Neural progenitor cell (in vitro differentiated cells): ENCODE data around the gene ERAP2. TPM values are rescaled to one million over a fixed set of nuclear protein-coding genes. Genes with fewer than 3 reads are reported as not detected.
A peak's percentile ranks its signal among the peaks of the same experiment; 100 is the strongest.

Experiments
- DNase-seq: peaks from one replicate; pipeline ENCODE4 v3.0.0-alpha.2; 2016; ENCODE audit warnings: low spot score
- H2AFZ ChIP-seq: fragments of 200-600 bp; sonication (generic); replicated peaks from 2 replicates; pipeline ENCODE4 v1.6.1; 2016; ENCODE audit warnings: antibody characterized with exemption
- H3F3A ChIP-seq: fragments of 200-600 bp; sonication (generic); 2 replicates; pipeline ENCODE4 v1.6.1; 2016; ENCODE audit warnings: antibody characterized with exemption, low read depth
- H3K27ac ChIP-seq: fragments of 200-600 bp; sonication (generic); 2 replicates; pipeline ENCODE4 v1.5.1; 2016; ENCODE audit warnings: mild to moderate bottlenecking
- H3K27me3 ChIP-seq: fragments of 200-600 bp; sonication (generic); 2 replicates; pipeline ENCODE4 v1.6.1; 2016; ENCODE audit warnings: mild to moderate bottlenecking, moderate library complexity
- H3K36me3 ChIP-seq: fragments of 200-600 bp; sonication (generic); 2 replicates; pipeline ENCODE4 v1.5.1; 2016
- H3K4me1 ChIP-seq: fragments of 200-600 bp; sonication (generic); 2 replicates; pipeline ENCODE4 v1.6.1; 2016; ENCODE audit warnings: mixed run types
- H3K4me2 ChIP-seq: fragments of 200-600 bp; sonication (generic); 2 replicates; pipeline ENCODE4 v1.6.1; 2016
- H3K4me3 ChIP-seq: fragments of 200-600 bp; sonication (generic); 2 replicates; pipeline ENCODE4 v1.5.1; 2016
- H3K79me2 ChIP-seq: fragments of 200-600 bp; sonication (generic); 2 replicates; pipeline ENCODE4 v1.6.1; 2016; ENCODE audit warnings: low read depth
- H3K9ac ChIP-seq: fragments of 200-600 bp; sonication (generic); 2 replicates; pipeline ENCODE4 v1.6.1; 2016
- H3K9me3 ChIP-seq: fragments of 200-600 bp; sonication (generic); 2 replicates; pipeline ENCODE4 v1.5.1; 2016; ENCODE audit warnings: low read depth
- H4K20me1 ChIP-seq: fragments of 200-600 bp; sonication (generic); 2 replicates; pipeline ENCODE4 v1.6.1; 2016; ENCODE audit warnings: low read depth
- H3K27ac Mint-ChIP-seq: 3 replicates; pipeline ENCODE4 v1.8.0; 2021; ENCODE audit warnings: mixed read lengths
- H3K27me3 Mint-ChIP-seq: 2 replicates; pipeline ENCODE4 v1.8.0; 2022; ENCODE audit warnings: low read depth, mild to moderate bottlenecking, inconsistent platforms, moderate library complexity, mixed read lengths; ENCODE audit not compliant: insufficient read depth
- H3K36me3 Mint-ChIP-seq: 3 replicates; pipeline ENCODE4 v1.8.0; 2021; ENCODE audit warnings: mixed read lengths
- H3K4me1 Mint-ChIP-seq: 3 replicates; pipeline ENCODE4 v1.8.0; 2021; ENCODE audit warnings: mixed read lengths
- H3K4me3 Mint-ChIP-seq: 3 replicates; pipeline ENCODE4 v1.8.0; 2021; ENCODE audit warnings: mild to moderate bottlenecking, moderate library complexity, mixed read lengths
- H3K9me3 Mint-ChIP-seq: 3 replicates; pipeline ENCODE4 v1.8.0; 2020; ENCODE audit warnings: mixed read lengths
- EZH2 ChIP-seq: fragments of 200-600 bp; sonication (generic); IDR thresholded peaks from 2 replicates; pipeline ENCODE4 v1.6.1; 2017; ENCODE audit warnings: antibody characterized with exemption, mild to moderate bottlenecking, moderate library complexity
- EZH2phosphoT487 ChIP-seq: fragments of 200-600 bp; sonication (generic); IDR thresholded peaks from 2 replicates; pipeline ENCODE4 v1.6.1; 2017; ENCODE audit warnings: antibody characterized with exemption
- total RNA-seq: library from RNA; depleted of rRNA; stranded (reverse); fragments of >200 nt; gene quantifications from 2 replicates; pipeline ENCODE4 v1.2.3, GENCODE V29; 2015; ENCODE audit warnings: low replicate concordance
- TF ChIP-seq, protein P1 (sequence below): fragments of 200-600 bp; sonication (generic); IDR thresholded peaks from 2 replicates; pipeline ENCODE4 v1.5.1; 2017; ENCODE audit warnings: antibody characterized with exemption, mild to moderate bottlenecking

Gene ERAP2
- total RNA-seq = not detected in 2 replicates

- H3K27me3 ChIP-seq = no peaks in the 10 kb centered on the region
- H3K36me3 ChIP-seq = no peaks in the 10 kb centered on the region
- no peak within 1 kb of the TSS for H3K4me3 Mint-ChIP-seq
- no peak within 1 kb of the TSS for H3K27ac ChIP-seq
- no peaks in the 10 kb centered on the region for H3K27me3 Mint-ChIP-seq
- no peaks in the 10 kb centered on the region for H4K20me1 ChIP-seq
- no peak within 1 kb of the TSS for H3K4me3 ChIP-seq
- DNase-seq = no peak
- H3K79me2 ChIP-seq = no peaks in the 10 kb centered on the region
- H3K36me3 Mint-ChIP-seq = no peaks in the 10 kb centered on the region
- no peak within 1 kb of the TSS for H3K9ac ChIP-seq
- H3K4me2 ChIP-seq = no peak within 1 kb of the TSS
- no peaks in the 10 kb centered on the region for H3K9me3 Mint-ChIP-seq
- H3F3A ChIP-seq = peaks cover 2% of the 10 kb centered on the region
- H2AFZ ChIP-seq = peak within 1 kb of the TSS; percentile 60
- H3K4me1 ChIP-seq = peaks cover 11% of the 10 kb centered on the region
- peaks cover 11% of the 10 kb centered on the region for H3K4me1 Mint-ChIP-seq
- H3K27ac Mint-ChIP-seq = no peak within 1 kb of the TSS
- H3K9me3 ChIP-seq = no peaks in the 10 kb centered on the region
- TF ChIP-seq EZH2 = no peak
- TF ChIP-seq EZH2phosphoT487 = no peak
- TF ChIP-seq, protein P1, sequence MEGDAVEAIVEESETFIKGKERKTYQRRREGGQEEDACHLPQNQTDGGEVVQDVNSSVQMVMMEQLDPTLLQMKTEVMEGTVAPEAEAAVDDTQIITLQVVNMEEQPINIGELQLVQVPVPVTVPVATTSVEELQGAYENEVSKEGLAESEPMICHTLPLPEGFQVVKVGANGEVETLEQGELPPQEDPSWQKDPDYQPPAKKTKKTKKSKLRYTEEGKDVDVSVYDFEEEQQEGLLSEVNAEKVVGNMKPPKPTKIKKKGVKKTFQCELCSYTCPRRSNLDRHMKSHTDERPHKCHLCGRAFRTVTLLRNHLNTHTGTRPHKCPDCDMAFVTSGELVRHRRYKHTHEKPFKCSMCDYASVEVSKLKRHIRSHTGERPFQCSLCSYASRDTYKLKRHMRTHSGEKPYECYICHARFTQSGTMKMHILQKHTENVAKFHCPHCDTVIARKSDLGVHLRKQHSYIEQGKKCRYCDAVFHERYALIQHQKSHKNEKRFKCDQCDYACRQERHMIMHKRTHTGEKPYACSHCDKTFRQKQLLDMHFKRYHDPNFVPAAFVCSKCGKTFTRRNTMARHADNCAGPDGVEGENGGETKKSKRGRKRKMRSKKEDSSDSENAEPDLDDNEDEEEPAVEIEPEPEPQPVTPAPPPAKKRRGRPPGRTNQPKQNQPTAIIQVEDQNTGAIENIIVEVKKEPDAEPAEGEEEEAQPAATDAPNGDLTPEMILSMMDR = no peak
These were observed at the start of gene ERAP2 for GRCh38 chr5:96876292-96876850. TSS of gene ERAP2 (plus strand) at chr5:96876500. CDS start at chr5:96879686, 3,186 bp downstream.

DNA sequence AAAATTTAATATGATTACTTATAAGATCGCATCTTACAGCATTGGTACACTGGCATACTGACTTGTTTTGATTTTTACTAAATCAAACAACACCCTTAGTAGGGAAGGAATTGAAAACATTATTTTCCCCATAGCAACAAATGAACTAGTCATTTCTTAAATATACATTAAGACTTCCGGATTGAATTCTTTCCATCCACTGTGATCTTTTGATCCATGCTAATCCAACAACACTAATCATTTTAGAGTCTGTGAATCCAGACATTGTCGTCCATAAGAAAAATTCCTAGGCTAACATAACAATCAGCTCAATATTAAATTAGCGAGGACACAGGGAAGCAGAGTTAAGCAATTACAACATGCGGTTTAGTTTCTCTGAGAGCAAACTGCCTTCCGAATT is 47.0 kb upstream of the ERAP2 start:
- H3K4me2 ChIP-seq = no peak overlapping the region

GRCh38 chr5:96834016-96834415 is 42.3 kb upstream of the ERAP2 start:
- Histone ChIP-seq H4K20me1 (no peaks in the 10 kb centered on the region), H3K4me1 (peaks cover 1% of the 10 kb centered on the region), H3K9me3 (no peaks in the 10 kb centered on the region), H3K4me2 (no peak overlapping the region), H2AFZ (no peak overlapping the region), H3K79me2 (no peaks in the 10 kb centered on the region), H3K27me3 (no peaks in the 10 kb centered on the region), H3K36me3 (no peaks in the 10 kb centered on the region), H3K4me3 (no peak overlapping the region), H3K27ac (no peak overlapping the region), H3F3A (no peaks in the 10 kb centered on the region), H3K9ac (no peak overlapping the region)
- no peak for DNase-seq
- Mint-ChIP-seq H3K4me3 (no peak overlapping the region), H3K27ac (no peak overlapping the region), H3K9me3 (no peaks in the 10 kb centered on the region), H3K4me1 (no peaks in the 10 kb centered on the region), H3K36me3 (no peaks in the 10 kb centered on the region), H3K27me3 (no peaks in the 10 kb centered on the region)
- TF ChIP-seq EZH2 (no peak), EZH2phosphoT487 (no peak)
- TF ChIP-seq, protein P1 = no peak

More for the DNA sequence above, 47.0 kb upstream of the ERAP2 start:
- H2AFZ ChIP-seq = no peak overlapping the region
- no peaks in the 10 kb centered on the region for H3K36me3 ChIP-seq
- H3K4me3 Mint-ChIP-seq = no peak overlapping the region
- H4K20me1 ChIP-seq = no peaks in the 10 kb centered on the region
- TF ChIP-seq, protein P1 = no peak
- TF ChIP-seq EZH2 = no peak
- TF ChIP-seq EZH2phosphoT487 = no peak
- H3K4me1 Mint-ChIP-seq = no peaks in the 10 kb centered on the region
- H3K9ac ChIP-seq = no peak overlapping the region
- no peaks in the 10 kb centered on the region for H3K4me1 ChIP-seq
- H3K4me3 ChIP-seq = no peak overlapping the region
- H3F3A ChIP-seq = no peaks in the 10 kb centered on the region
- no peaks in the 10 kb centered on the region for H3K9me3 ChIP-seq
- no peak for DNase-seq
- no peaks in the 10 kb centered on the region for H3K36me3 Mint-ChIP-seq
- H3K27ac Mint-ChIP-seq = no peak overlapping the region
- no peaks in the 10 kb centered on the region for H3K9me3 Mint-ChIP-seq
- no peaks in the 10 kb centered on the region for H3K27me3 Mint-ChIP-seq
- H3K27ac ChIP-seq = no peak overlapping the region
- H3K79me2 ChIP-seq = no peaks in the 10 kb centered on the region
- H3K27me3 ChIP-seq = no peaks in the 10 kb centered on the region
